ENCODE results near the gene CAV3. TPM values are rescaled to one million over a fixed set of nuclear protein-coding genes. Genes with fewer than 3 reads are reported as not detected.

Gene CAV3
- total RNA-seq, 4 donors from 2014 or later = 12.0 to 19.7 (median 14.3) TPM

- H3K9me3 ChIP-seq = no peaks in the 10 kb centered on the region
- ATAC-seq (no peak), DNase-seq (no peak)
- no peak overlapping the region for H3K4me3 ChIP-seq
- in situ Hi-C loops (cut with MboI; ENCODE audit: low sequenced_read_pairs in 4 of 4) (no loop called here), intact Hi-C loops (cut with DNase I; ENCODE audit: low total_unique reads) (no loop called here)
- H3K36me3 ChIP-seq = no peaks in the 10 kb centered on the region
- TF ChIP-seq POLR2A (IDR thresholded peaks at IDR 0.05) (no peak), CTCF (IDR thresholded peaks at IDR 0.05 in 4 of 5, conservative IDR thresholded peaks at IDR 0.05 in 1 of 5) (no peak)
- H3K27ac ChIP-seq = no peak overlapping the region
- peaks cover 28 to 34% of the 10 kb centered on the region in 2 donors for H3K4me1 ChIP-seq
- no peaks in the 10 kb centered on the region for H3K27me3 ChIP-seq
Observed at GRCh38 chr3:8760506-8760905, 26.9 kb downstream of the CAV3 start.

- Histone ChIP-seq H3K9me3 (no peaks in the 10 kb centered on the region), H3K4me1 (peaks cover 28 to 34% of the 10 kb centered on the region in 2 donors), H3K27ac (no peak overlapping the region), H3K4me3 (no peak overlapping the region), H3K36me3 (no peaks in the 10 kb centered on the region), H3K27me3 (peaks cover 0 to 1% (median under 1%) of the 10 kb centered on the region in 3 donors)
- in situ Hi-C loops (cut with MboI; ENCODE audit: low sequenced_read_pairs in 4 of 4) = no loop called here
- no peak for DNase-seq
- intact Hi-C loops (cut with DNase I; ENCODE audit: low total_unique reads) = no loop called here
- ATAC-seq = no peak
- TF ChIP-seq CTCF (IDR thresholded peaks at IDR 0.05 in 4 of 5, conservative IDR thresholded peaks at IDR 0.05 in 1 of 5) = no peak
- TF ChIP-seq POLR2A (IDR thresholded peaks at IDR 0.05) = no peak
Observed at GRCh38 chr3:8761866-8762265, 28.3 kb downstream of the CAV3 start.

GRCh38 chr3:8762607-8763377 lies 29.2 kb downstream of the CAV3 start:
- DNase-seq = no peak
- H3K27ac ChIP-seq = no peak overlapping the region
- H3K4me1 ChIP-seq = peaks cover 22 to 29% of the 10 kb centered on the region in 2 donors
- H3K4me3 ChIP-seq = no peak overlapping the region
- ATAC-seq = no peak
- no peaks in the 10 kb centered on the region for H3K9me3 ChIP-seq
- intact Hi-C loops (cut with DNase I; ENCODE audit: low total_unique reads) (no loop called here), in situ Hi-C loops (cut with MboI; ENCODE audit: low sequenced_read_pairs in 4 of 4) (no loop called here)
- H3K36me3 ChIP-seq = no peaks in the 10 kb centered on the region
- H3K27me3 ChIP-seq = peaks cover 9 to 10% (median 9%) of the 10 kb centered on the region in 3 donors
- no peak for TF ChIP-seq CTCF (IDR thresholded peaks at IDR 0.05 in 4 of 5, conservative IDR thresholded peaks at IDR 0.05 in 1 of 5)
- no peak for TF ChIP-seq POLR2A (IDR thresholded peaks at IDR 0.05)

- no peak for DNase-seq
- no peak overlapping the region for H3K4me3 ChIP-seq
- ATAC-seq = no peak
- TF ChIP-seq POLR2A (IDR thresholded peaks at IDR 0.05) (no peak), CTCF (IDR thresholded peaks at IDR 0.05 in 4 of 5, conservative IDR thresholded peaks at IDR 0.05 in 1 of 5) (no peak)
- no peaks in the 10 kb centered on the region for H3K36me3 ChIP-seq
- H3K4me1 ChIP-seq = peaks cover 19 to 20% of the 10 kb centered on the region in 2 donors
- H3K27ac ChIP-seq = no peak overlapping the region
- in situ Hi-C loops (cut with MboI; ENCODE audit: low sequenced_read_pairs in 4 of 4) = no loop called here
- peaks cover 19 to 24% (median 21%) of the 10 kb centered on the region in 3 donors for H3K27me3 ChIP-seq
- intact Hi-C loops (cut with DNase I; ENCODE audit: low total_unique reads) = no loop called here
- H3K9me3 ChIP-seq = no peaks in the 10 kb centered on the region
Observed at GRCh38 chr3:8764528-8764927, 30.9 kb downstream of the CAV3 start.
